Esophagus squamous epithelium (tissue), 4 donors: ENCODE measurements around the gene SOX18.

Source experiments
- CTCF ChIP-seq, 6 experiments: fragments of 450-650 bp in 4 of 6; fragments of 200-600 bp in 2 of 6; sonication (generic) in 2 of 6; IDR thresholded peaks; one replicate each; pipeline ENCODE4 v1.5.1; 2016 to 2019; ENCODE audit warnings: antibody characterized with exemption in 6 of 6, mild to moderate bottlenecking in 4 of 6, moderate library complexity in 4 of 6
- POLR2A ChIP-seq, 4 donors: fragments of 450-650 bp; IDR thresholded peaks; one replicate each; pipeline ENCODE4 v1.6.1; 2017; ENCODE audit warnings: antibody characterized with exemption in 4 of 4, mild to moderate bottlenecking in 4 of 4, moderate library complexity in 3 of 4

- no peak for TF ChIP-seq CTCF (IDR thresholded peaks at IDR 0.05)
- TF ChIP-seq POLR2A (IDR thresholded peaks at IDR 0.05), result no peak
Measured at GRCh38 chr20:64051033-64051452, 1.6 kb upstream of the SOX18 start.
